AG04449 (cell line): ENCODE results near the gene NID1.

Source experiments
- CTCF ChIA-PET: fragments of 350-600 bp; formaldehyde crosslinking; extraction: SDS; loops from one replicate; lab custom pipeline; 2021; ENCODE audit warnings: antibody characterized with exemption; lab: Yijun Ruan, JAX
- POLR2A ChIA-PET: fragments of 400-600, 350-600 bp; formaldehyde crosslinking; extraction: SDS; loops from one replicate; lab custom pipeline; 2020; ENCODE audit warnings: antibody characterized with exemption, inconsistent platforms; lab: Yijun Ruan, JAX
- DNase-seq: peaks from one replicate; pipeline ENCODE4 v3.0.0-alpha.2; 2010; ENCODE audit warnings: low read depth, low spot score
- H3K4me3 ChIP-seq: 2 replicates; pipeline ENCODE4 v1.5.1; 2011; ENCODE audit warnings: low read depth, mild to moderate bottlenecking, control low read depth, low read length
- CTCF ChIP-seq: IDR thresholded peaks from one replicate; pipeline ENCODE4 v1.5.1; 2011; ENCODE audit warnings: mild to moderate bottlenecking, moderate library complexity, low read length, control low read depth, inconsistent platforms; ENCODE audit not compliant: insufficient read depth; ENCODE audit errors: missing control alignments

NID1 gene

DNA sequence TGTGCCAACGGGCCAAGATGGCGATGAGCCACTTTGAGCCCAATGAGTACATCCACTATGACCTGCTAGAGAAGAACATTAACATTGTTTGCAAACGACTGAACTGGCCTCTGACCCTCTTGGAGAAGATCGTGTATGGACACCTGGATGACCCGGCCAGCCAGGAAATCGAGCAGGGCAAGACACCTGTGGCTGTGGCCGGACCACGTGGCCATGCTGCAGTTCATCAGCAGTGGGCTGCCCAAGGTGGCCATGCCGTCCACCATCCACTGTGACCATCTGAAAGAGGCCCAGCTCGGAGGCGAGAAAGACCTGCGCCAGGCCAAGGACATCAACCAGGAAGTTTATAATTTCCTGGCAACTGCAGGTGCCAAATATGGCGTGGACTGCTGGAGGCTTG, 45.2 kb upstream of the NID1 start:
- DNase-seq, result no peak
- no peak for TF ChIP-seq CTCF
- CTCF ChIA-PET, result interaction anchor here (0.8 to 12.2 kb wide), 7 partner anchors 33 to 428 kb away, joined by 3 to 171 read pairs (median 3); no protein-coding TSS in a partner anchor
- no peak overlapping the region for H3K4me3 ChIP-seq
- POLR2A ChIA-PET, result no interaction called here

- CTCF ChIA-PET, result interaction anchor here (0.8 to 12.2 kb wide), 11 partner anchors 9 to 762 kb away, joined by 3 to 171 read pairs (median 4); partner anchors contain the start of gene LGALS8
- no peak for TF ChIP-seq CTCF
- no peak overlapping the region for H3K4me3 ChIP-seq
- POLR2A ChIA-PET, result no interaction called here
- DNase-seq, result no peak
Measured at GRCh38 chr1:236108027-236108648, 43.2 kb upstream of the NID1 start.

- POLR2A ChIA-PET, result no interaction called here
Measured at GRCh38 chr1:236107121-236107907, 42.4 kb upstream of the NID1 start.

GRCh38 chr1:236103646-236104218, 38.8 kb upstream of the NID1 start:
- ChIA-PET CTCF (interaction anchor here (0.6 to 12.2 kb wide), 16 partner anchors 8 to 501 kb away, joined by 3 to 171 read pairs (median 6); partner anchors contain the start of gene HEATR1), POLR2A (interaction anchor here (0.7 kb wide), 1 partner anchor 10 kb away, joined by 3 read pairs; no protein-coding TSS in a partner anchor)
- no peak for DNase-seq
- no peak overlapping the region for H3K4me3 ChIP-seq
- TF ChIP-seq CTCF, result peak; percentile 56

More at GRCh38 chr1:236107121-236107907, 42.4 kb upstream of the NID1 start:
- no peak for TF ChIP-seq CTCF
- CTCF ChIA-PET, result interaction anchor here (0.8 to 12.2 kb wide), 8 partner anchors 11 to 445 kb away, joined by 3 to 171 read pairs (median 3); no protein-coding TSS in a partner anchor
- no peak for DNase-seq
- H3K4me3 ChIP-seq, result no peak overlapping the region

GRCh38 chr1:236103059-236103458, 38.2 kb upstream of the NID1 start:
- CTCF ChIA-PET, result interaction anchor here (0.7 to 12.2 kb wide), 6 partner anchors 9 to 441 kb away, joined by 3 to 171 read pairs (median 8); no protein-coding TSS in a partner anchor
- no peak for DNase-seq
- H3K4me3 ChIP-seq, result no peak overlapping the region
- POLR2A ChIA-PET, result no interaction called here
- TF ChIP-seq CTCF, result no peak
